HepG2 (cell line): ENCODE measurements around the gene ALDH7A1. TPM values are rescaled to one million over a fixed set of nuclear protein-coding genes. Genes with fewer than 3 reads are reported as not detected.

Experiments
- ATAC-seq: fragments of 200-7000 bp; cut with Tn5 transposase; 3 replicates; pipeline ENCODE4 v1.9.1; 2020; ENCODE audit warnings: mild to moderate bottlenecking, moderate library complexity
- BruUV-seq: library from RNA; stranded (reverse); fragments of 400-500 nt; replicated peaks from 2 replicates; lab custom pipeline; 2021; lab: Mats Ljungman, UMichigan
- CTCF ChIA-PET: fragments of 300-600 bp; formaldehyde crosslinking; extraction: SDS; loops from one replicate; lab custom pipeline; 2021; ENCODE audit warnings: low total read pairs, inconsistent platforms, low intra/inter-chr PET ratio; lab: Yijun Ruan, JAX
- POLR2A ChIA-PET: fragments of 350-600 bp; sonication (Branson Sonifier 250); formaldehyde crosslinking; loops from one replicate; lab custom pipeline; 2020; ENCODE audit warnings: antibody characterized with exemption, inconsistent platforms; lab: Yijun Ruan, JAX
- DNase-seq: peaks from one replicate; pipeline ENCODE4 v3.0.0-alpha.2; 2015; ENCODE audit warnings: low spot score
- FAIRE-seq: peaks from 3 replicates; lab custom pipeline; 2011; peaks lifted over from hg19 to GRCh38; lab: Jason Lieb, UNC
- H2AFZ ChIP-seq: one replicate; pipeline ENCODE4 v1.6.1; 2011; ENCODE audit warnings: low read length, inconsistent platforms
- H3K27ac ChIP-seq: fragments of 300-600 bp; 3 replicates; pipeline ENCODE4 v1.8.0; 2011; ENCODE audit warnings: mixed run types, mild to moderate bottlenecking, mixed read lengths, low read length, inconsistent platforms; ENCODE audit not compliant: insufficient read depth; ENCODE audit errors: extremely low read length
- H3K27me3 ChIP-seq, 2 experiments: fragments of 200-600 bp in 1 of 2; 2 replicates in 1 of 2; 3 replicates in 1 of 2; pipeline versions ENCODE4 v1.6.0 to v1.8.0; 2011; ENCODE audit warnings: low read length in 2 of 2, mild to moderate bottlenecking in 2 of 2, moderate library complexity in 2 of 2, inconsistent platforms in 1 of 2; ENCODE audit not compliant: insufficient read depth in 2 of 2, control insufficient read depth in 1 of 2
- H3K36me3 ChIP-seq, 2 experiments: fragments of 200-600 bp in 1 of 2; replicated peaks in 1 of 2; 2 replicates in 1 of 2; 3 replicates in 1 of 2; pipeline versions ENCODE4 v1.5.1 to v1.8.0; 2011; ENCODE audit warnings: low read length in 2 of 2, inconsistent platforms in 1 of 2; ENCODE audit not compliant: insufficient read depth in 2 of 2, control insufficient read depth in 1 of 2
- H3K4me1 ChIP-seq: 2 replicates; pipeline ENCODE4 v1.5.1; 2012; ENCODE audit warnings: low read length, inconsistent platforms; ENCODE audit not compliant: insufficient read depth
- H3K4me2 ChIP-seq: 2 replicates; pipeline ENCODE4 v1.6.0; 2011; ENCODE audit warnings: low read depth, low read length, inconsistent platforms
- H3K4me3 ChIP-seq, 3 experiments: fragments of 200-600 bp in 1 of 3; sonication (generic), shearing (Covaris generic) in 1 of 3; replicated peaks in 1 of 3; 2 replicates each; pipeline ENCODE4 v1.5.1; 2011 to 2016; ENCODE audit warnings: low read length in 3 of 3, inconsistent platforms in 2 of 3, low read depth in 2 of 3, mild to moderate bottlenecking in 2 of 3, control low read depth in 1 of 3, mixed read lengths in 1 of 3; ENCODE audit not compliant: insufficient read depth in 1 of 3
- H3K79me2 ChIP-seq: one replicate; pipeline ENCODE4 v1.6.1; 2011; ENCODE audit warnings: low read length, inconsistent platforms; ENCODE audit not compliant: insufficient read depth
- H3K9ac ChIP-seq: 2 replicates; pipeline ENCODE4 v1.6.0; 2011; ENCODE audit warnings: mild to moderate bottlenecking, low read depth, low read length, inconsistent platforms; ENCODE audit not compliant: insufficient read depth
- H3K9me3 ChIP-seq: 2 replicates; pipeline ENCODE4 v1.5.1; 2012; ENCODE audit warnings: mild to moderate bottlenecking, low read length
- H4K20me1 ChIP-seq: 2 replicates; pipeline ENCODE4 v1.6.0; 2011; ENCODE audit warnings: inconsistent platforms, mild to moderate bottlenecking, low read length, moderate library complexity; ENCODE audit not compliant: insufficient read depth
- HHEX ChIP-seq: IDR thresholded peaks from 2 replicates; pipeline ENCODE4 v1.6.1; 2016; ENCODE audit warnings: control low read depth
- HNRNPH1 ChIP-seq: fragments of 200-400 bp; formaldehyde crosslinking; optimal IDR thresholded peaks from 2 replicates; pipeline ENCODE3; 2017; ENCODE audit warnings: mild to moderate bottlenecking, low read depth, low read length
- KDM4B ChIP-seq: sonication (generic); formaldehyde crosslinking; IDR thresholded peaks from 2 replicates; pipeline ENCODE4 v1.4.0; 2020; ENCODE audit warnings: missing genetic modification reagents
- MZF1 ChIP-seq: sonication (generic); formaldehyde crosslinking; IDR thresholded peaks from 2 replicates; pipeline ENCODE4 v1.8.1; 2023; ENCODE audit warnings: mild to moderate bottlenecking, missing genetic modification reagents, borderline replicate concordance
- NFE2 ChIP-seq: sonication (generic); formaldehyde crosslinking; IDR thresholded peaks from 2 replicates; pipeline ENCODE4 v1.4.0; 2020; ENCODE audit warnings: missing genetic modification reagents
- SNRNP70 ChIP-seq: fragments of 200-400 bp; formaldehyde crosslinking; IDR thresholded peaks from 2 replicates; pipeline ENCODE4 v1.6.1; 2017; ENCODE audit warnings: mild to moderate bottlenecking, low read depth, low read length, moderate library complexity
- SOX13 ChIP-seq, 3 experiments: fragments of 450-650 bp in 1 of 3; sonication (generic) in 1 of 3; formaldehyde crosslinking in 1 of 3; IDR thresholded peaks in 2 of 3; conservative IDR thresholded peaks in 1 of 3; 2 replicates each; pipeline versions ENCODE4 v1.5.0 to v1.6.1; 2016 to 2020; ENCODE audit warnings: antibody characterized with exemption in 1 of 3, mild to moderate bottlenecking in 1 of 3, missing compliant biosample characterization in 1 of 3, missing genetic modification reagents in 1 of 3, moderate library complexity in 1 of 3
- TBX2 ChIP-seq: sonication (generic); formaldehyde crosslinking; IDR thresholded peaks from 2 replicates; pipeline ENCODE4 v1.5.0; 2020; ENCODE audit warnings: missing genetic modification reagents, mild to moderate bottlenecking, borderline replicate concordance
- ZBTB38 ChIP-seq: sonication (generic); formaldehyde crosslinking; IDR thresholded peaks from 2 replicates; pipeline ENCODE4 v1.5.1; 2020; ENCODE audit warnings: mild to moderate bottlenecking, missing genetic modification reagents
- ZFP37 ChIP-seq: sonication (generic); formaldehyde crosslinking; IDR thresholded peaks from 2 replicates; pipeline ENCODE4 v1.4.0; 2020; ENCODE audit warnings: missing genetic modification reagents, borderline replicate concordance
- ZNF20 ChIP-seq: sonication (generic); formaldehyde crosslinking; IDR thresholded peaks from 2 replicates; pipeline ENCODE4 v1.4.0; 2020; ENCODE audit warnings: mild to moderate bottlenecking, moderate library complexity, missing genetic modification reagents
- ZNF234 ChIP-seq: sonication (generic); formaldehyde crosslinking; conservative IDR thresholded peaks from 2 replicates; pipeline ENCODE4 v1.5.1; 2020; ENCODE audit warnings: mild to moderate bottlenecking, missing genetic modification reagents
- ZNF30 ChIP-seq: sonication (generic); formaldehyde crosslinking; IDR thresholded peaks from 2 replicates; pipeline ENCODE4 v1.5.0; 2020; ENCODE audit warnings: mild to moderate bottlenecking, missing genetic modification reagents
- ZNF468 ChIP-seq: sonication (generic); formaldehyde crosslinking; IDR thresholded peaks from 2 replicates; pipeline ENCODE4 v1.8.0; 2022; ENCODE audit warnings: mild to moderate bottlenecking, moderate library complexity, missing genetic modification reagents
- ZNF557 ChIP-seq: sonication (generic); formaldehyde crosslinking; IDR thresholded peaks from 2 replicates; pipeline ENCODE4 v1.4.0; 2020; ENCODE audit warnings: missing genetic modification reagents
- ZNF710 ChIP-seq: sonication (generic); formaldehyde crosslinking; IDR thresholded peaks from 2 replicates; pipeline ENCODE4 v1.5.0; 2020; ENCODE audit warnings: mild to moderate bottlenecking, missing genetic modification reagents, borderline replicate concordance
- ZNF773 ChIP-seq: sonication (generic); formaldehyde crosslinking; IDR thresholded peaks from 2 replicates; pipeline ENCODE4 v1.4.0; 2020; ENCODE audit warnings: missing genetic modification reagents, borderline replicate concordance
- WGBS: methylation state at CpG from one replicate; pipeline ENCODE4 v1.1.6; 2017; ENCODE audit warnings: low lambda C conversion rate; 5-methylcytosine and 5-hydroxymethylcytosine counted together
- in situ Hi-C: cut with HindIII; loops from 2 replicates; pipeline ENCODE4 v1.10.0; 2017; ENCODE audit warnings: low pct_unique_long_range_greater_than_20kb; ENCODE audit not compliant: extremely low pct_ligation_motif_present
- intact Hi-C: fragments of 100-400 bp; cut with micrococcal nuclease; formaldehyde crosslinking; loops from one replicate; pipeline ENCODE4 v1.10.0; 2022; ENCODE audit not compliant: unreplicated experiment
- polyA plus RNA-seq, 8 experiments: library from polyadenylated mRNA; depleted of rRNA in 3 of 8; stranded (reverse) in 7 of 8; unstranded in 1 of 8; fragments of >200 nt; fragmentation: Illumina TruSeq in 4 of 8; extraction: Trizol in 4 of 8; gene quantifications; 2 replicates each; pipeline versions ENCODE4 v1.2.1 to v1.2.3, GENCODE V29; 2011 to 2016; ENCODE audit warnings: low read depth in 4 of 8, missing spikeins in 1 of 8, mixed read lengths in 1 of 8; ENCODE audit not compliant: insufficient read depth in 1 of 8
- total RNA-seq, 5 experiments: library from RNA; depleted of rRNA; stranded (reverse); fragments of >200 nt; fragmentation: Illumina TruSeq; extraction: Trizol; gene quantifications; 2 replicates each; pipeline ENCODE4 v1.2.3, GENCODE V29; 2016; ENCODE audit warnings: low read depth in 1 of 5
- TF ChIP-seq, protein P1 (sequence below): sonication (generic); formaldehyde crosslinking; conservative IDR thresholded peaks from 2 replicates; pipeline ENCODE4 v1.8.0; 2022; ENCODE audit warnings: low read depth, missing genetic modification reagents
- TF ChIP-seq, protein P2 (sequence below): sonication (generic); formaldehyde crosslinking; IDR thresholded peaks from 2 replicates; pipeline ENCODE4 v1.8.0; 2023; ENCODE audit warnings: mild to moderate bottlenecking, missing genetic modification reagents
- TF ChIP-seq, protein P3 (sequence below): IDR thresholded peaks from 2 replicates; pipeline ENCODE4 v1.6.1; 2018; ENCODE audit warnings: missing genetic modification reagents

Gene ALDH7A1
- total and polyA plus RNA-seq, 2 of the 13 experiments (the other 11 are each of a cell fraction or from before 2014, with no cell fraction given), result 69.0 to 100 TPM

GRCh38 chr5:126482591-126482990 is 112.4 kb downstream of the ALDH7A1 start (continued):
- TF ChIP-seq ZNF710 (CRISPR knock-in tag), result no peak
- no peak for TF ChIP-seq MZF1 (CRISPR knock-in tag)
- TF ChIP-seq SOX13 (IDR thresholded peaks at IDR 0.05), result no peak
- no peak for TF ChIP-seq SOX13 (CRISPR knock-in tag; conservative IDR thresholded peaks at IDR 0.05 in 1 of 2, IDR thresholded peaks at IDR 0.05 in 1 of 2)
- no peak for TF ChIP-seq ZFP37
- no peak for TF ChIP-seq TBX2
- TF ChIP-seq, protein P1, sequence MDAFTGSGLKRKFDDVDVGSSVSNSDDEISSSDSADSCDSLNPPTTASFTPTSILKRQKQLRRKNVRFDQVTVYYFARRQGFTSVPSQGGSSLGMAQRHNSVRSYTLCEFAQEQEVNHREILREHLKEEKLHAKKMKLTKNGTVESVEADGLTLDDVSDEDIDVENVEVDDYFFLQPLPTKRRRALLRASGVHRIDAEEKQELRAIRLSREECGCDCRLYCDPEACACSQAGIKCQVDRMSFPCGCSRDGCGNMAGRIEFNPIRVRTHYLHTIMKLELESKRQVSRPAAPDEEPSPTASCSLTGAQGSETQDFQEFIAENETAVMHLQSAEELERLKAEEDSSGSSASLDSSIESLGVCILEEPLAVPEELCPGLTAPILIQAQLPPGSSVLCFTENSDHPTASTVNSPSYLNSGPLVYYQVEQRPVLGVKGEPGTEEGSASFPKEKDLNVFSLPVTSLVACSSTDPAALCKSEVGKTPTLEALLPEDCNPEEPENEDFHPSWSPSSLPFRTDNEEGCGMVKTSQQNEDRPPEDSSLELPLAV (CRISPR knock-in tag), result no peak
- no peak for TF ChIP-seq SNRNP70
- no peak for TF ChIP-seq ZNF557 (CRISPR knock-in tag)
- TF ChIP-seq ZNF773, result no peak
- TF ChIP-seq, all 625 proteins: peak for 0

GRCh38 chr5:126481243-126481642 is 113.8 kb downstream of the ALDH7A1 start:
- 98% methylated on average over 2 of the region's 2 CpGs for WGBS
- ATAC-seq, result no peak
- H3K36me3 ChIP-seq, result peaks cover 2 to 19% of the 10 kb centered on the region in 2 experiments
- H4K20me1 ChIP-seq, result no peaks in the 10 kb centered on the region
- intact Hi-C loops, result no loop called here
- FAIRE-seq, result no peak
- H3K27me3 ChIP-seq, result no peaks in the 10 kb centered on the region
- no peak overlapping the region for H3K4me2 ChIP-seq
- H3K9ac ChIP-seq, result no peak overlapping the region
- no peaks in the 10 kb centered on the region for H3K79me2 ChIP-seq
- H2AFZ ChIP-seq, result no peak overlapping the region
- BruUV-seq, result no TSS peak
- DNase-seq, result no peak
- H3K4me1 ChIP-seq, result no peaks in the 10 kb centered on the region
- no peak overlapping the region for H3K27ac ChIP-seq
- H3K4me3 ChIP-seq, result no peak overlapping the region
- ChIA-PET CTCF (no interaction called here), POLR2A (interaction anchor here (3.2 kb wide), 1 partner anchor 9 kb away, joined by 13 read pairs; no protein-coding TSS in a partner anchor)
- no peaks in the 10 kb centered on the region for H3K9me3 ChIP-seq
- in situ Hi-C loops, result no loop called here
- no peak for TF ChIP-seq KDM4B
- no peak for TF ChIP-seq HHEX
- TF ChIP-seq HNRNPH1, result no peak
- no peak for TF ChIP-seq ZNF30 (CRISPR knock-in tag)
- TF ChIP-seq, protein P2, sequence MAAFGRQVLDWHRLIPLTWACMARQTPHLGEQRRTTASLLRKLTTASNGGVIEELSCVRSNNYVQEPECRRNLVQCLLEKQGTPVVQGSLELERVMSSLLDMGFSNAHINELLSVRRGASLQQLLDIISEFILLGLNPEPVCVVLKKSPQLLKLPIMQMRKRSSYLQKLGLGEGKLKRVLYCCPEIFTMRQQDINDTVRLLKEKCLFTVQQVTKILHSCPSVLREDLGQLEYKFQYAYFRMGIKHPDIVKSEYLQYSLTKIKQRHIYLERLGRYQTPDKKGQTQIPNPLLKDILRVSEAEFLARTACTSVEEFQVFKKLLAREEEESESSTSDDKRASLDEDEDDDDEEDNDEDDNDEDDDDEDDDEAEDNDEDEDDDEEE (CRISPR knock-in tag), result no peak
- no peak for TF ChIP-seq ZBTB38
- no peak for TF ChIP-seq ZNF234 (CRISPR knock-in tag)
- no peak for TF ChIP-seq NFE2 (CRISPR knock-in tag)
- no peak for TF ChIP-seq ZNF20 (CRISPR knock-in tag)
- no peak for TF ChIP-seq ZNF468 (CRISPR knock-in tag)
- TF ChIP-seq, protein P3, sequence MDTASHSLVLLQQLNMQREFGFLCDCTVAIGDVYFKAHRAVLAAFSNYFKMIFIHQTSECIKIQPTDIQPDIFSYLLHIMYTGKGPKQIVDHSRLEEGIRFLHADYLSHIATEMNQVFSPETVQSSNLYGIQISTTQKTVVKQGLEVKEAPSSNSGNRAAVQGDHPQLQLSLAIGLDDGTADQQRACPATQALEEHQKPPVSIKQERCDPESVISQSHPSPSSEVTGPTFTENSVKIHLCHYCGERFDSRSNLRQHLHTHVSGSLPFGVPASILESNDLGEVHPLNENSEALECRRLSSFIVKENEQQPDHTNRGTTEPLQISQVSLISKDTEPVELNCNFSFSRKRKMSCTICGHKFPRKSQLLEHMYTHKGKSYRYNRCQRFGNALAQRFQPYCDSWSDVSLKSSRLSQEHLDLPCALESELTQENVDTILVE (CRISPR knock-in tag), result no peak
